ENCODE data around the gene LRRC25. TPM values are rescaled to one million over a fixed set of nuclear protein-coding genes. Genes with fewer than 3 reads are reported as not detected.

Gene LRRC25
- polyA plus RNA-seq, 1 donor from 2014 or later = not detected

DNA sequence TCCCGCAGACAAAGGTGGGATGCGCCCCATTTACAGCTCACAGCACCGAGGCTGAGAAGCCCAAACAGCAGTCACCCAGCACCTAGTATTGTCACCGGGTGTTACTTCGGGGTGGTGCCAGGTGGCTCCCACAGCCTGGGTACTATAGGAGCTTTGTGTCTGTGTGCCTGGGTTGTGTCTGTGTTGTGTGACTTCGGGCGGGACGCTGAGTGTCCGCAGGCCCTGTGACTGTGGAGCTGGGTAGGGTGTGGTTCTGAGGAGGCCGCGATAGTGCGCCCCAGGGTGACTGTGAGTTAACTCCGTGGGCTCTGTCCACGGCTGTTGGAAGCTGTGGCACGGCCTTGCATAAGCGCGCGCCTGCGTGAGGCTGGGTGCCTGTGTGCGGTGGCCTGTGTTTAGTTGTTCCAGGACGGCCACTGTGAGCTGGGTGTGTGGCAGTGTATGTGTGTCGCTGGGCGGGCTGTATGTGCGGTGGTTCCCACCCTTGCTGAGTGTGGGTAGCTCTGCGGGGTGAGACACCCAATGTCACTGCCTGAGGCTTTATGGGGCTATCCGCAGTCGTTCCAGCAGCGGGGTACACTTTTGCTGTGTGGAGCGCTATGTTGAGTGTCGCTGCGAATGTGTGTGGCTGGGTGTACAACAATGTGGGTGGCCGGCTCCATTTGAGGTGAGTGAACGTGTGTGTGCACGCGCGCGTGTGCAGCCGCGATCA, 21.2 kb upstream of the LRRC25 start:
- Histone ChIP-seq H3K79me2 (replicated peaks; ENCODE audit: insufficient read depth, low read length) (peaks cover 23% of the 10 kb centered on the region), H4K20me1 (ENCODE audit: insufficient read depth) (no peaks in the 10 kb centered on the region), H3K36me3 (ENCODE audit: insufficient read depth, low read length) (no peaks in the 10 kb centered on the region), H3K9me2 (ENCODE audit: insufficient read depth, low read length) (no peaks in the 10 kb centered on the region), H3K9me3 (ENCODE audit: low read length) (no peaks in the 10 kb centered on the region), H3K27me3 (ENCODE audit: insufficient read depth, low read depth, low read length) (no peaks in the 10 kb centered on the region), H3K4me3 (ENCODE audit: low read length) (peak overlapping the region; percentile 67), H3F3A (ENCODE audit: insufficient read depth, low read length, poor library complexity, severe bottlenecking) (peaks cover 3% of the 10 kb centered on the region), H2AFZ (ENCODE audit: low read depth, low read length) (peak overlapping the region; percentile 45), H3K9ac (ENCODE audit: low read length) (peak overlapping the region; percentile 66), H3K4me2 (ENCODE audit: low read length) (peak overlapping the region; percentile 35), H3K27ac (ENCODE audit: low read length) (peak overlapping the region; percentile 77)
- TF ChIP-seq TAF1 (IDR thresholded peaks at IDR 0.05; ENCODE audit: low read depth) = no peak
- TF ChIP-seq, protein P1, sequence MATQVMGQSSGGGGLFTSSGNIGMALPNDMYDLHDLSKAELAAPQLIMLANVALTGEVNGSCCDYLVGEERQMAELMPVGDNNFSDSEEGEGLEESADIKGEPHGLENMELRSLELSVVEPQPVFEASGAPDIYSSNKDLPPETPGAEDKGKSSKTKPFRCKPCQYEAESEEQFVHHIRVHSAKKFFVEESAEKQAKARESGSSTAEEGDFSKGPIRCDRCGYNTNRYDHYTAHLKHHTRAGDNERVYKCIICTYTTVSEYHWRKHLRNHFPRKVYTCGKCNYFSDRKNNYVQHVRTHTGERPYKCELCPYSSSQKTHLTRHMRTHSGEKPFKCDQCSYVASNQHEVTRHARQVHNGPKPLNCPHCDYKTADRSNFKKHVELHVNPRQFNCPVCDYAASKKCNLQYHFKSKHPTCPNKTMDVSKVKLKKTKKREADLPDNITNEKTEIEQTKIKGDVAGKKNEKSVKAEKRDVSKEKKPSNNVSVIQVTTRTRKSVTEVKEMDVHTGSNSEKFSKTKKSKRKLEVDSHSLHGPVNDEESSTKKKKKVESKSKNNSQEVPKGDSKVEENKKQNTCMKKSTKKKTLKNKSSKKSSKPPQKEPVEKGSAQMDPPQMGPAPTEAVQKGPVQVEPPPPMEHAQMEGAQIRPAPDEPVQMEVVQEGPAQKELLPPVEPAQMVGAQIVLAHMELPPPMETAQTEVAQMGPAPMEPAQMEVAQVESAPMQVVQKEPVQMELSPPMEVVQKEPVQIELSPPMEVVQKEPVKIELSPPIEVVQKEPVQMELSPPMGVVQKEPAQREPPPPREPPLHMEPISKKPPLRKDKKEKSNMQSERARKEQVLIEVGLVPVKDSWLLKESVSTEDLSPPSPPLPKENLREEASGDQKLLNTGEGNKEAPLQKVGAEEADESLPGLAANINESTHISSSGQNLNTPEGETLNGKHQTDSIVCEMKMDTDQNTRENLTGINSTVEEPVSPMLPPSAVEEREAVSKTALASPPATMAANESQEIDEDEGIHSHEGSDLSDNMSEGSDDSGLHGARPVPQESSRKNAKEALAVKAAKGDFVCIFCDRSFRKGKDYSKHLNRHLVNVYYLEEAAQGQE (IDR thresholded peaks at IDR 0.05; ENCODE audit: borderline replicate concordance) = no peak
- no peak for TF ChIP-seq POLR2AphosphoS5 (IDR thresholded peaks at IDR 0.05)
- TF ChIP-seq, protein P2, sequence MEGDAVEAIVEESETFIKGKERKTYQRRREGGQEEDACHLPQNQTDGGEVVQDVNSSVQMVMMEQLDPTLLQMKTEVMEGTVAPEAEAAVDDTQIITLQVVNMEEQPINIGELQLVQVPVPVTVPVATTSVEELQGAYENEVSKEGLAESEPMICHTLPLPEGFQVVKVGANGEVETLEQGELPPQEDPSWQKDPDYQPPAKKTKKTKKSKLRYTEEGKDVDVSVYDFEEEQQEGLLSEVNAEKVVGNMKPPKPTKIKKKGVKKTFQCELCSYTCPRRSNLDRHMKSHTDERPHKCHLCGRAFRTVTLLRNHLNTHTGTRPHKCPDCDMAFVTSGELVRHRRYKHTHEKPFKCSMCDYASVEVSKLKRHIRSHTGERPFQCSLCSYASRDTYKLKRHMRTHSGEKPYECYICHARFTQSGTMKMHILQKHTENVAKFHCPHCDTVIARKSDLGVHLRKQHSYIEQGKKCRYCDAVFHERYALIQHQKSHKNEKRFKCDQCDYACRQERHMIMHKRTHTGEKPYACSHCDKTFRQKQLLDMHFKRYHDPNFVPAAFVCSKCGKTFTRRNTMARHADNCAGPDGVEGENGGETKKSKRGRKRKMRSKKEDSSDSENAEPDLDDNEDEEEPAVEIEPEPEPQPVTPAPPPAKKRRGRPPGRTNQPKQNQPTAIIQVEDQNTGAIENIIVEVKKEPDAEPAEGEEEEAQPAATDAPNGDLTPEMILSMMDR (IDR thresholded peaks at IDR 0.05; ENCODE audit: poor library complexity, severe bottlenecking) = no peak
- no peak for TF ChIP-seq EZH2 (IDR thresholded peaks at IDR 0.05; ENCODE audit: borderline replicate concordance, insufficient read depth, low read length, poor library complexity, severe bottlenecking)
- TF ChIP-seq MXI1 (conservative IDR thresholded peaks at IDR 0.05; ENCODE audit: poor library complexity, severe bottlenecking) = no peak
- TF ChIP-seq EP300 (conservative IDR thresholded peaks at IDR 0.05; ENCODE audit: poor library complexity, severe bottlenecking) = no peak
- no peak for TF ChIP-seq RAD21 (conservative IDR thresholded peaks at IDR 0.05)
- no peak for TF ChIP-seq SMC3 (conservative IDR thresholded peaks at IDR 0.05; ENCODE audit: poor library complexity)

DNA sequence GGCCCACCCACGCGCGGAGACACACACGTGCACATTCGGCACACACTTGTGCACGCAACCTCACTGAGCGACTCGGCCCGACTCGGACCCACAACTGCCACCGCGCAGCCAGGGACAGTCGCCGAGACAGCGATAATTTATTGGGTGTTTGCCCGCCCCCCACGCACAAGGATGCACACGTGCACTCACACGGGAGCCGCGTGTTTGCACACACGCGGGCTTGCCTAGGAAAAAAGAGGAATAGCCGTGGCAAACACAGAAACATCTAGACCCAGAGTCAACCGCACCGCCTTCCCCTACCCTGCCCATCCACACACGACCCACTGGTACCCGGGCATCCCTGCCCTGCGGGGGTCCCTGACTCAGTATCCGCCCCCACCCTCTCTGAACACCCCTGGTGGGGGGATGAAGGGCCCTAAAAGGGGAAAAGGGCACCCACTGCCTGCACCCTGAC, 20.6 kb upstream of the LRRC25 start:
- no peaks in the 10 kb centered on the region for H3K27me3 ChIP-seq (ENCODE audit: insufficient read depth, low read depth, low read length)
- TF ChIP-seq POLR2AphosphoS5 (IDR thresholded peaks at IDR 0.05) (no peak), EZH2 (IDR thresholded peaks at IDR 0.05; ENCODE audit: borderline replicate concordance, insufficient read depth, low read length, poor library complexity, severe bottlenecking) (no peak), RAD21 (conservative IDR thresholded peaks at IDR 0.05) (no peak), MXI1 (conservative IDR thresholded peaks at IDR 0.05; ENCODE audit: poor library complexity, severe bottlenecking) (no peak), TAF1 (IDR thresholded peaks at IDR 0.05; ENCODE audit: low read depth) (no peak), EP300 (conservative IDR thresholded peaks at IDR 0.05; ENCODE audit: poor library complexity, severe bottlenecking) (no peak), SMC3 (conservative IDR thresholded peaks at IDR 0.05; ENCODE audit: poor library complexity) (no peak)
- TF ChIP-seq, protein P2 (IDR thresholded peaks at IDR 0.05; ENCODE audit: poor library complexity, severe bottlenecking) = no peak
- TF ChIP-seq, protein P1 (IDR thresholded peaks at IDR 0.05; ENCODE audit: borderline replicate concordance) = no peak
- H3K4me2 ChIP-seq (ENCODE audit: low read length) = no peak overlapping the region
- H3K4me3 ChIP-seq (ENCODE audit: low read length) = peak overlapping the region; percentile 67
- peaks cover 3% of the 10 kb centered on the region for H3F3A ChIP-seq (ENCODE audit: insufficient read depth, low read length, poor library complexity, severe bottlenecking)
- peak overlapping the region; percentile 77 for H3K27ac ChIP-seq (ENCODE audit: low read length)
- H3K9me2 ChIP-seq (ENCODE audit: insufficient read depth, low read length) = no peaks in the 10 kb centered on the region
- H3K79me2 ChIP-seq (replicated peaks; ENCODE audit: insufficient read depth, low read length) = peaks cover 23% of the 10 kb centered on the region
- H3K9me3 ChIP-seq (ENCODE audit: low read length) = no peaks in the 10 kb centered on the region
- no peak overlapping the region for H2AFZ ChIP-seq (ENCODE audit: low read depth, low read length)
- H4K20me1 ChIP-seq (ENCODE audit: insufficient read depth) = no peaks in the 10 kb centered on the region
- H3K36me3 ChIP-seq (ENCODE audit: insufficient read depth, low read length) = no peaks in the 10 kb centered on the region
- peak overlapping the region; percentile 66 for H3K9ac ChIP-seq (ENCODE audit: low read length)

Data from neural cell (in vitro differentiated cells).